HG02642 (cell line): Measurements from ENCODE around the gene PREB.

ENCODE experiments used
- ATAC-seq: cut with Tn5 transposase; IDR thresholded peaks from one replicate; pipeline ENCODE4 v1.9.1; 2021; ENCODE audit warnings: mild to moderate bottlenecking; ENCODE audit not compliant: unreplicated experiment, poor library complexity

The PREB gene

DNA sequence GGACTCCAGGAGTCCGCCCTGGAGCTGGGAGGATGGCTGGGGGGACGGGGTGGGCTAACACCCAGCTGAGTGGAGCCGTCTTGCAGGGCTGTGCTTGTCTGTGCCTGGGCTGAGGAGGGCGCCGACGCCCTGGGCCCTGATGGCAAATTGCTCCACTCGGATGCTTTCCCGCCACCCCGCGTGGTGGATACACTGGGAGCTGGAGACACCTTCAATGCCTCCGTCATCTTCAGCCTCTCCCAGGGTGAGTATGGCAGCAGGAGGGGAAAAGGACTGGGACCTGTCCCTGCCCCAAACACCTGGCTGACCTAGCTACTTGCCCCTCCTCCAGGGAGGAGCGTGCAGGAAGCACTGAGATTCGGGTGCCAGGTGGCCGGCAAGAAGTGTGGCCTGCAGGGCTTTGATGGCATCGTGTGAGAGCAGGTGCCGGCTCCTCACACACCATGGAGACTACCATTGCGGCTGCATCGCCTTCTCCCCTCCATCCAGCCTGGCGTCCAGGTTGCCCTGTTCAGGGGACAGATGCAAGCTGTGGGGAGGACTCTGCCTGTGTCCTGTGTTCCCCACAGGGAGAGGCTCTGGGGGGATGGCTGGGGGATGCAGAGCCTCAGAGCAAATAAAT lies 35.0 kb downstream of the PREB start:
- ATAC-seq, result no peak

- no peak for ATAC-seq
Measured at GRCh38 chr2:27097341-27097740, 37.1 kb downstream of the PREB start.

GRCh38 chr2:27096748-27097297 lies 37.6 kb downstream of the PREB start:
- no peak for ATAC-seq

GRCh38 chr2:27095745-27096651 lies 38.4 kb downstream of the PREB start:
- ATAC-seq, result peak; percentile 56

DNA sequence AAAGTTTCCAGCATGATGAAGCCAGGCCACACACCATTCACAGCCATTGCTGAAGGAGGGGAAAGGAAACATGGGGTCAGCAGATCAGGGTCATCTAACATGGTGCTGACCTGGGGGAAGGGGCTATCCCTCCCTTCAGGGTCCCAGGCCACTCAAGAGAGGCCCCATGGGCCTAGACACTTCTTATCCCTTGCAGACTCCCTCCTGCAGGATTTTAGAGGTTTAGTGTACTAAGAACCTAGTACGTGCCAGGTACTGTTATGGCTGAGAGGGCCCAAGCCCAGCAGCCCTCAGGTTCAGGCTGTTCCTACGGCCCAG lies 39.0 kb downstream of the PREB start:
- ATAC-seq, result no peak

DNA sequence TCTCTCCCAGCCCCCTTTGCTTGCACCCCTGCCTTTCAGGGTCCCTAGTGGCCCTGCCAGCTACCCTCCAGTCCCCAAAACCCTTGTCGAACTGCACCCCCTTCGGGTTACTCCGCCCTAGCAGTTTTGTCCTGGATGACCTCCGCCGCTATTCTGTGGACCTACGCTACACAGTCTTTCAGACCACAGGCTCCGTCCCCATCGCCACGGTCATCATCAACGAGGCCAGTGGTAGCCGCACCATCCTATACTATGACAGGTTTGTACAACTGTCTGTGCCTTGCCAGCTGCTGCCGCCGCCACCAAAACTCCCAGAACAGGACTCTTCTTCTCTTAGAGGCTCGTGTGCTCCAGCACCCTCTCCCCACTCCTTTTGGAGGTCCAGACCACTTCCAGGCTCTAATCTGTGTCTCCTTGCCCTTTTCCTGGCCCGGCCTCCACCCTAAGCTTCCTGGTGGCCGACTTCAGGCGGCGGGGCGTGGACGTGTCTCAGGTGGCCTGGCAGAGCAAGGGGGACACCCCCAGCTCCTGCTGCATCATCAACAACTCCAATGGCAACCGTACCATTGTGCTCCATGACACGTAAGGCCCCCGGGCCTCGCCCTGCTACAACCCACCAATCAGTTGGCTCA lies 40.0 kb downstream of the PREB start:
- ATAC-seq, result no peak

DNA sequence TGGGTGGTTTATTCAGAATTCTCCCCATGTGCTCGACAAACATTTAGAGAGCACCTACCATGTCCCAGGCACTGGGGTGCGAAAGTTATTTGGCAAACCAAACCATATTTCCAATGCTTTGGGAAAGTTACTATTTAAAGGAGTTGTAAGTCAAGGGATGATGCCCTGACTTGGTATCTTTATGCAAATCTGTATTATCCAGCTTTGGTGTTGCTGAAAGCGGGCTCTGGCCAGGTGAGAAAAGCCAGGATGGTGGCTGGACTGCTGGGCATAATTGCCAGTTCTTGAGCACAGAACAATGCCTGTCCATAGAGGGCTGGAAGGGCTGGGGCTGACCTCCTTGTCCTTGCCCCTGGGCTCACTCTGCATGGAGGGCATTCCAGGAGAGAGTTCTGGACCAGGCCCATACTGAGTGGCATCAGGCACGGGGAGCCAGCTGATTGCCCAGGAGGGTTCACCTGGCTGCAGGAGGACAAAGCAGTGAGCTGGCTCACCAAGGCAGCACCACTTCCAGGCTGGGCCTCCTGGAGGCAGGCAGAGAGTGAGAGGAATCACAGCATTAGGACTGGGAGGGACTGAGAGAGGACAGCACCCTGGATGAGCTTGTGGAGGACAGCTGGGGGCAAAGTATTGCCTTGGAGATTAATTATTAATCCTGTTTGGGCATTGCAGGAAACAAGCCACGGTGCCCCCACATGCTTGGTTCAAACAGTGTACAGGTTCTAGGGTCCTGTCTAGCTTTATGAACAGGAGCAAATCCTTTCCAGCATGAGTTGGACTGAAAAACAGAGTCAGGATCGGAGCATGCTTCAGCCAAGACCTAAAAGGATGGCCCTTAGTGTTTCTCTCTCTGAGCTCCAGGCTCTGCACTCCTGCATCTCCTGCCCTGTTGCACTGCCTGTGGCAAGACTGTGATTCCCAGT lies 40.7 kb downstream of the PREB start:
- ATAC-seq, result no peak

- no peak for ATAC-seq
Measured at GRCh38 chr2:27092696-27093429, 41.6 kb downstream of the PREB start.

DNA sequence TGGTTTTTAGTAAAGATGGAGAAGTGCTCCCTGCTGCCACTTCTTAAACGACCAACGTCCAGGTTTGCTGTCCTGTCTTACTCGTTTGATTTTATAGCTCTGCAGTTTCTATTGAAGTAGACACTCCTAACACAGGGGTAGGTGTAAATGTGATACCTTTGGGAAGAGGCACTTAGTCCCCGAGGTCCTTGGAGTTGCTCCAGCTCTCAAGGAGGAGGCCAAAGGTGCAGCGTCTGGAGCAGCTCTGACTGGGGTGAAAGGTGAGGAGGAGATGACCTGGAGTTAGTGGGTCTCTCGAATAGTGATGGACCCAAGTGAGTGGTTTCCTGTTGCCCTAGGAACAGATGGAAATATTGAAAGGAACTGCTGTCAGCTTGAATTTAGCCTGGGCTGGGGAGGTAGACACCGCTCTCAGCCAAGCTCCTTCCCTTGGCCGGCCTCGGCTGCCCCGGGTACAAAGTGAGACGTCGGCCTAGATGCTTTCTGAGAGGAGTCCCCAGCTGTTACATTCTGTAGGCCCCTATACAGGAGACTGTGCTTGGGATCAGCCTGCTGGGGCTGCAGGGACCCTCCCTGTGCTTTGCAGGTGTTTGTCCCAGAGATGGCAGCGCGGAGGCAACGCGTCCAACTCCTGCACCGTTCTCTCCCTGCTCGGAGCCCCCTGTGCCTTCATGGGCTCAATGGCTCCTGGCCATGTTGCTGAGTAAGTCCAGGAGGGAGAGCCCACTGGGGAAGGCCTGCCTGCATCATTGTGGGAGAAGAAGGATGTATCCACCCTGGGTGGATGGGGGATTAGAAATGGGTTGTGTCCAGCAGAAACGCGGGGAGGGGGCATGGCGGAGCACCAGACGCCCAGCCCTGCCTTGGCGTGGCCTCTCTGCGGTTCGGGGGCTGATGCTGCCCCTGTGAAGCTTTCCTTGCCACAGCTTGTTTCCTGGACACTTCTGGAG lies 42.4 kb downstream of the PREB start:
- no peak for ATAC-seq

GRCh38 chr2:27089111-27089954 lies 45.1 kb downstream of the PREB start:
- ATAC-seq, result no peak

DNA sequence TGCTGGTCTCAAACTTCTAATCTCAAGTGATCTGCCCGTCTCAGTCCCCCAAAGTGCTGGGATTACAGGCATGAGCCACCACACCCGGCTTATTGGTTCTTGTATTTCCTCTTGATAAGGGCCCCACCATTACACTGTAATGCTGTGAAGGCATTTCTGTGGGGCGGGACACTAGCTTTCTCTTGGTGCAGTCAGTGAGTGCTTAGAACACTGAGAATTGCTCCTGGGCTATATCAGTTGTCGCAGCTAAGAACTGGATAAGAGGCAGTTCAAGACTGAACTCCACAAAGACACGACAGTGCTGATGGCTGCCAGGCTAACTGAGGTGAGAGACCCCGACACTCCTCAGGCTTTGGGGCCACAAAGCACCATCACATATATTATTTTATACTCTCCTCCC lies 45.8 kb downstream of the PREB start:
- no peak for ATAC-seq

GRCh38 chr2:27087823-27088410 lies 46.5 kb downstream of the PREB start:
- no peak for ATAC-seq

DNA sequence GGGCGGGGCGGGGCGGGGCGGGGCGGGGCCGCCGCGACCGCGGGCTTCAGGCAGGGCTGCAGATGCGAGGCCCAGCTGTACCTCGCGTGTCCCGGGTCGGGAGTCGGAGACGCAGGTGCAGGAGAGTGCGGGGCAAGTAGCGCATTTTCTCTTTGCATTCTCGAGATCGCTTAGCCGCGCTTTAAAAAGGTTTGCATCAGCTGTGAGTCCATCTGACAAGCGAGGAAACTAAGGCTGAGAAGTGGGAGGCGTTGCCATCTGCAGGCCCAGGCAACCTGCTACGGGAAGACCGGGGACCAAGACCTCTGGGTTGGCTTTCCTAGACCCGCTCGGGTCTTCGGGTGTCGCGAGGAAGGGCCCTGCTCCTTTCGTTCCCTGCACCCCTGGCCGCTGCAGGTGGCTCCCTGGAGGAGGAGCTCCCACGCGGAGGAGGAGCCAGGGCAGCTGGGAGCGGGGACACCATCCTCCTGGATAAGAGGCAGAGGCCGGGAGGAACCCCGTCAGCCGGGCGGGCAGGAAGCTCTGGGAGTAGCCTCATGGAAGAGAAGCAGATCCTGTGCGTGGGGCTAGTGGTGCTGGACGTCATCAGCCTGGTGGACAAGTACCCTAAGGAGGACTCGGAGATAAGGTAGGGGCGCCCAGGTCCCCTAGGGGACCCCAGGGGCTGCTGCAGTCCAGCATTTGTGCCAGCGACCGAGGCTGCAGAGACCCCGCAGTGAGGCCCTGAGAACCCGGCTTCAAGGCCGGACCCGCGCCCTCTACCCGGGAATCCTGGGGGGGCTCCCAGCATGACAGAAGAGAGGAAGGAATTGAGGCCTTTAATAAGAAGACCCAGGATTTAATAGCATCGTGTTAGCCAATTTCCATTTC lies 47.5 kb downstream of the PREB start, which contains the start of gene KHK:
KHK (plus strand) TSS at position 49 of the 870 bp plus-strand sequence; CDS start at position 537, 488 bp downstream.
- no peak for ATAC-seq

DNA sequence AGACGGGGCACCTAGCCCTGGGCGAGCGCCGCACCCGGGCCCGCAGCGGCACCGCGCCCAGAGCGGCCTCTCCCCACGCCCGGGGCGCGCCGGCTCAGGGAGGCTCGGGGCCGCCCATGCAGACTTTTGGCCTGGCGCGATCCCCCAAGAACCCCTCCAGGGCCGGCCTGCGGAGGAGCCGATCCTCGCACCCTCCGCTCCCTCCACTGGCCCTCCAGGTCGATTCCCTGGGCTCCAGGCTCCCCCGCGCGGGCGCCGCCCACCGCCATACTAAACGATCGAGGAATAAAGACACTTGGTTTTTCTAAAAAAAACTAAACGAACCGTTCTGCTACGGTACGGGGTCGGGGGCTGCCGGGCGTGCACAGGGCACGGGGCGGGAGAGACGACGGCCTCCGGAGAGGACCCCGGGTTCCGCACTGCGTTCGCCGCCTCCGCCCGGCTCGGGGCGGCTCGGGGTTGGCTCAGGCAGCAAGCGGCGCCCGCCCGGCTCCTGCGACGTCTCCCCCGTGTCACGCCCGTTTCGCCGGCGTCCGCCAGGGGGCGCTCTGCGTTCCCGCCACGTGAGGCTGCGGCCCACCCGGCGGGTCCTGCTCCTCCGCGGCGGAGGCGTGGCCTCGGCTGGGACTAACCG lies 48.2 kb downstream of the PREB start:
- ATAC-seq, result peak; percentile 84

DNA sequence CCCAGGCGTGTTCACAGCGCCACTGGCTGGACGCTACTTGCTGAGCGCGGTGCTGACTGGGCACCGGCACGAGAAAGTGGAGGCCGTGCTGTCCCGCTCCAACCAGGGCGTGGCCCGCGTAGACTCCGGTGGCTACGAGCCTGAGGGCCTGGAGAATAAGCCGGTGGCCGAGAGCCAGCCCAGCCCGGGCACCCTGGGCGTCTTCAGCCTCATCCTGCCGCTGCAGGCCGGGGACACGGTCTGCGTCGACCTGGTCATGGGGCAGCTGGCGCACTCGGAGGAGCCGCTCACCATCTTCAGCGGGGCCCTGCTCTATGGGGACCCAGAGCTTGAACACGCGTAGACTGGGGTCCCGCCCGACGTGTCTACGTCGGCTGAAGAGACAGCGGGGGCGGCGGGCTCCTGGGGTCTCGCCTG lies 48.8 kb downstream of the PREB start:
- peak; percentile 2 for ATAC-seq
